Skeletal muscle satellite cell (primary cell): Measurements from ENCODE around the gene GMDS.
A peak's percentile ranks its signal among the peaks of the same experiment; 100 is the strongest.

Source experiments
- H3K27me3 ChIP-seq: 2 replicates; pipeline ENCODE4 v1.7.0; 2013; ENCODE audit warnings: low read length; ENCODE audit not compliant: control insufficient read depth, insufficient read depth
- H3K36me3 ChIP-seq: 2 replicates; pipeline ENCODE4 v1.7.0; 2013; ENCODE audit warnings: mild to moderate bottlenecking, control low read depth, low read length; ENCODE audit not compliant: insufficient read depth
- H3K4me1 ChIP-seq: 2 replicates; pipeline ENCODE4 v1.7.0; 2013; ENCODE audit warnings: low read length; ENCODE audit not compliant: control insufficient read depth, insufficient read depth
- H3K4me2 ChIP-seq: 2 replicates; pipeline ENCODE4 v1.7.0; 2013; ENCODE audit warnings: mild to moderate bottlenecking, low read length
- H3K4me3 ChIP-seq: 2 replicates; pipeline ENCODE4 v1.7.0; 2013; ENCODE audit warnings: low read length
- H3K9ac ChIP-seq: 2 replicates; pipeline ENCODE4 v1.7.0; 2013; ENCODE audit warnings: mild to moderate bottlenecking, low read depth, low read length, moderate library complexity
- H3K9me3 ChIP-seq: replicated peaks from 2 replicates; pipeline ENCODE4 v1.7.0; 2013; ENCODE audit warnings: mild to moderate bottlenecking, control low read depth, low read length

The GMDS gene

GRCh38 chr6:2038092-2038491 is 207.3 kb downstream of the GMDS start:
- Histone ChIP-seq H3K36me3 (no peaks in the 10 kb centered on the region), H3K9ac (no peak overlapping the region), H3K27me3 (no peaks in the 10 kb centered on the region), H3K4me2 (no peak overlapping the region), H3K4me1 (no peaks in the 10 kb centered on the region), H3K9me3 (no peaks in the 10 kb centered on the region), H3K4me3 (no peak overlapping the region)

GRCh38 chr6:2037237-2037926 is 208.0 kb downstream of the GMDS start:
- Histone ChIP-seq H3K27me3 (no peaks in the 10 kb centered on the region), H3K9me3 (no peaks in the 10 kb centered on the region), H3K4me3 (no peak overlapping the region), H3K9ac (no peak overlapping the region), H3K4me2 (no peak overlapping the region), H3K4me1 (no peaks in the 10 kb centered on the region), H3K36me3 (no peaks in the 10 kb centered on the region)

- H3K27me3 ChIP-seq, result no peaks in the 10 kb centered on the region
- H3K4me2 ChIP-seq, result no peak overlapping the region
- H3K4me1 ChIP-seq, result no peaks in the 10 kb centered on the region
- H3K9ac ChIP-seq, result no peak overlapping the region
- H3K9me3 ChIP-seq, result no peaks in the 10 kb centered on the region
- H3K4me3 ChIP-seq, result no peak overlapping the region
- H3K36me3 ChIP-seq, result no peaks in the 10 kb centered on the region
Observed at GRCh38 chr6:2036710-2037023, 208.7 kb downstream of the GMDS start.

- Histone ChIP-seq H3K9me3 (no peaks in the 10 kb centered on the region), H3K9ac (no peak overlapping the region), H3K4me3 (no peak overlapping the region), H3K4me1 (peaks cover 3% of the 10 kb centered on the region), H3K27me3 (no peaks in the 10 kb centered on the region), H3K4me2 (no peak overlapping the region), H3K36me3 (no peaks in the 10 kb centered on the region)
Observed at GRCh38 chr6:2035826-2036709, 209.3 kb downstream of the GMDS start.

- Histone ChIP-seq H3K9ac (no peak overlapping the region), H3K4me2 (no peak overlapping the region), H3K9me3 (no peaks in the 10 kb centered on the region), H3K27me3 (no peaks in the 10 kb centered on the region), H3K36me3 (no peaks in the 10 kb centered on the region), H3K4me1 (peaks cover 12% of the 10 kb centered on the region), H3K4me3 (no peak overlapping the region)
Observed at GRCh38 chr6:2035046-2035445, 210.4 kb downstream of the GMDS start.

- Histone ChIP-seq H3K9ac (no peak overlapping the region), H3K27me3 (no peaks in the 10 kb centered on the region), H3K4me3 (no peak overlapping the region), H3K4me1 (peaks cover 14% of the 10 kb centered on the region), H3K4me2 (no peak overlapping the region), H3K9me3 (no peaks in the 10 kb centered on the region), H3K36me3 (no peaks in the 10 kb centered on the region)
Observed at GRCh38 chr6:2034256-2034655, 211.1 kb downstream of the GMDS start.

GRCh38 chr6:2033544-2033943 is 211.9 kb downstream of the GMDS start:
- Histone ChIP-seq H3K4me3 (no peak overlapping the region), H3K9me3 (no peaks in the 10 kb centered on the region), H3K9ac (no peak overlapping the region), H3K4me2 (no peak overlapping the region), H3K36me3 (no peaks in the 10 kb centered on the region), H3K27me3 (no peaks in the 10 kb centered on the region), H3K4me1 (peaks cover 14% of the 10 kb centered on the region)

- H3K9ac ChIP-seq, result no peak overlapping the region
- no peaks in the 10 kb centered on the region for H3K27me3 ChIP-seq
- no peaks in the 10 kb centered on the region for H3K9me3 ChIP-seq
- H3K4me2 ChIP-seq, result peak overlapping the region; percentile 25
- no peaks in the 10 kb centered on the region for H3K36me3 ChIP-seq
- H3K4me3 ChIP-seq, result no peak overlapping the region
- peaks cover 14% of the 10 kb centered on the region for H3K4me1 ChIP-seq
Observed at GRCh38 chr6:2030682-2031244, 214.6 kb downstream of the GMDS start.

- Histone ChIP-seq H3K27me3 (no peaks in the 10 kb centered on the region), H3K4me3 (no peak overlapping the region), H3K9ac (no peak overlapping the region), H3K9me3 (no peaks in the 10 kb centered on the region), H3K4me2 (no peak overlapping the region), H3K36me3 (no peaks in the 10 kb centered on the region), H3K4me1 (peaks cover 19% of the 10 kb centered on the region)
Observed at GRCh38 chr6:2029952-2030351, 215.5 kb downstream of the GMDS start.

GRCh38 chr6:2029130-2029794 is 216.1 kb downstream of the GMDS start:
- Histone ChIP-seq H3K27me3 (no peaks in the 10 kb centered on the region), H3K9me3 (no peaks in the 10 kb centered on the region), H3K9ac (no peak overlapping the region), H3K36me3 (no peaks in the 10 kb centered on the region), H3K4me3 (no peak overlapping the region), H3K4me1 (peaks cover 19% of the 10 kb centered on the region), H3K4me2 (no peak overlapping the region)

- H3K9me3 ChIP-seq, result no peaks in the 10 kb centered on the region
- H3K27me3 ChIP-seq, result no peaks in the 10 kb centered on the region
- H3K4me2 ChIP-seq, result no peak overlapping the region
- H3K4me1 ChIP-seq, result peaks cover 19% of the 10 kb centered on the region
- no peak overlapping the region for H3K4me3 ChIP-seq
- no peak overlapping the region for H3K9ac ChIP-seq
- no peaks in the 10 kb centered on the region for H3K36me3 ChIP-seq
Observed at GRCh38 chr6:2028457-2029038, 216.9 kb downstream of the GMDS start.
